ENCODE measurements around the gene TAB2.

TAB2 gene

GRCh38 chr6:149439626-149440025 is 122.1 kb downstream of the TAB2 start:
- TF ChIP-seq SIN3A (IDR thresholded peaks at IDR 0.05; ENCODE audit: borderline replicate concordance, insufficient read depth, low read length) (no peak), REST (IDR thresholded peaks at IDR 0.05; ENCODE audit: insufficient read depth in 1 of 2, low read depth in 2 of 2, low read length in 2 of 2) (no peak), FOXP2 (optimal IDR thresholded peaks at IDR 0.05; ENCODE audit: borderline replicate concordance, extremely low read depth, extremely low read length, insufficient read depth) (no peak), TAF1 (IDR thresholded peaks at IDR 0.05; ENCODE audit: borderline replicate concordance, insufficient read depth, low read length) (no peak), POLR2AphosphoS5 (IDR thresholded peaks at IDR 0.05; ENCODE audit: low read depth, low read length) (no peak)

DNA sequence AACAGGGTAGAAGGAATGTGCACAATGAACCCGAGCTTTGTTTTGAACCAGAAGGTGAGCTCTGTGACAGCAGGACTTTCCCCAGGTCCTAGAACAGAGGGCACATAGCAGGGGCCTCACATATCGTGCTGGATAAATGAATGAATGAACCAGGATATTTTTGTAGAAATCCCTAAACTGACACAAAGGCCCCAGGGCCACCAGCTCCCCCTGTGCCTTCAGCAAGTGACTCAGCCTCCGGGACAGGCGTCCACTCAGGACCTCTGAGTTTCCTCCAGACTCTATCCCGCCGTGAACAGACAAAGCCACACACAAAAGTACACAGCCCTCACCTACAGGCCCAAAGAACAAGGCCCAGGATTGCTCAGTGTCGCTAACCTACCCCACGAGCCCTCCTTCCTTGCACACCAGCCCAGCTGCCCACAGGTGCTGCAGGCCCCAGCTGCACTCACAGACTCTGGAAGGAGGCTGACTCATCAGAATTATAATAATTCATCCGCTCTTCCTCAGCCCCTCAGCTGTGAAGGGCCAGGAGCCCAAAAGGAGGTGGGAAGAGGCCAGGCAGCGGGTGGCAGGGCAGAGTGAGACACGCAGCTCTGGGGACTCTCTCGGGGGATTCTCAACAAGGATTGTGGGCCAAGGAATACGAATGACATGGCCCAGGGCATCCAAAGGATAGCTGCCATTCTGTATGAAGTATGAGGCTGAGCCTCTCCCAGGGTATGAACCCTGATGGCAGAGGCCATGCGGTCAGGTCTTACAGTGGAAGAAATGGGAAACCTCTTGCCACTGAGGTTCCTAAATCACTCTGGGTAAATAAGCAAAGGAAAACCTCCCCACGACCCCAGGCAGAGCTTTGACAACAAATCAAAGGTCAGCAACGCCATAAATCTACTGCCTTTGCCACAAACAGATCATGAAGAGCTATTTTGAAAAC is 123.5 kb downstream of the TAB2 start:
- no peak for TF ChIP-seq POLR2AphosphoS5 (IDR thresholded peaks at IDR 0.05; ENCODE audit: low read depth, low read length)
- TF ChIP-seq SIN3A (IDR thresholded peaks at IDR 0.05; ENCODE audit: borderline replicate concordance, insufficient read depth, low read length) = no peak
- TF ChIP-seq REST (IDR thresholded peaks at IDR 0.05; ENCODE audit: insufficient read depth in 1 of 2, low read depth in 2 of 2, low read length in 2 of 2) = no peak
- no peak for TF ChIP-seq TAF1 (IDR thresholded peaks at IDR 0.05; ENCODE audit: borderline replicate concordance, insufficient read depth, low read length)

- TF ChIP-seq TAF1 (IDR thresholded peaks at IDR 0.05; ENCODE audit: borderline replicate concordance, insufficient read depth, low read length) = no peak
- TF ChIP-seq POLR2AphosphoS5 (IDR thresholded peaks at IDR 0.05; ENCODE audit: low read depth, low read length) = no peak
- TF ChIP-seq SIN3A (IDR thresholded peaks at IDR 0.05; ENCODE audit: borderline replicate concordance, insufficient read depth, low read length) = no peak
- TF ChIP-seq REST (IDR thresholded peaks at IDR 0.05; ENCODE audit: insufficient read depth in 1 of 2, low read depth in 2 of 2, low read length in 2 of 2) = no peak
- TF ChIP-seq FOXP2 (optimal IDR thresholded peaks at IDR 0.05; ENCODE audit: borderline replicate concordance, extremely low read depth, extremely low read length, insufficient read depth) = no peak
Observed at GRCh38 chr6:149441740-149442139, 124.2 kb downstream of the TAB2 start.

DNA sequence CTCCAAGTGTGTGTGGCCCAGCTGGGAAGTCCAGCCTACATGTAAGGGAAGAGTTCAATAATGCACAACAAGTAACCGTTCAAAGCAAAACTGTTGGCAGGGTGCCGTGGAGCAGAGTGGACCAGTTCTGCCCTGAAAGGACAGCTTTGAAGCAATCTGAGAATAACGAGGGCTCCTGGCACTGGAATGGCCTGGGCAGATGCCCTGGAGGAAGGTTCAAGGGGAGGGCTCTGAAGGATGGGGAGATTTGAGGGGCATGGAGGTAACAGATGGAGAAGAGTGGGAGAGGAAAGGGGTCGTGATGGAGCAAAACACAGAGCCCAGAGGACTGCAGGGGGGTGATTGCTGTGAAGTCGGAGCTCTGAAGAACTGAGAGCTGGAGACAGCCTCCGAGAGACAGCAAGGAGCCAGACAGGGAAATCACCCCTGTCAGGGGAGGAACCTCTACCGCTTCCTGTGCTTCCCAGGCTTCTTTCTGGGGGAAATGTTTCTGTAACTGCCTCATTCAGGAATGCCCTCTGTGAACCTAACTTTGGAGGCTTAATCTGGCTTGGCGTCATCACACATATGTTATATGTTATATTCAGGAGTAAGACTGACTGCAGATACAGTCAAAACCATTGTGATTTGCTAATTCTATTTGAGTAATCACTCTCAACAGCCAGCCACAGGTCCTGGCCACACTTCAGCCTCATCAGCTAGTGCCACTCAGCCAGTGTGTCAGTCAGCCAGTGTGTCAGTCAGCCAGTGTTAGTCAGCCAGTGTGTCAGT is 126.1 kb downstream of the TAB2 start:
- TF ChIP-seq SIN3A (IDR thresholded peaks at IDR 0.05; ENCODE audit: borderline replicate concordance, insufficient read depth, low read length) (no peak), FOXP2 (optimal IDR thresholded peaks at IDR 0.05; ENCODE audit: borderline replicate concordance, extremely low read depth, extremely low read length, insufficient read depth) (no peak), REST (IDR thresholded peaks at IDR 0.05; ENCODE audit: insufficient read depth in 1 of 2, low read depth in 2 of 2, low read length in 2 of 2) (no peak), TAF1 (IDR thresholded peaks at IDR 0.05; ENCODE audit: borderline replicate concordance, insufficient read depth, low read length) (no peak), POLR2AphosphoS5 (IDR thresholded peaks at IDR 0.05; ENCODE audit: low read depth, low read length) (no peak)
